Activated naive CD4-positive, alpha-beta T cell treated with anti-CD3 and anti-CD28 coated beads, Interleukin-2, amount 50 U/mL, for 24 hours (primary cell): ENCODE data around the gene HLA-G.
"Not testable (repeated sequence)": the region's sequence is repeated elsewhere in the genome, so short reads cannot be mapped to it uniquely, and the experiment has no call there.

Experiments used
- H3K27ac Mint-ChIP-seq: one replicate; pipeline ENCODE4 v1.8.0; 2021; ENCODE audit warnings: mild to moderate bottlenecking, mixed read lengths
- H3K27me3 Mint-ChIP-seq: one replicate; pipeline ENCODE4 v1.8.0; 2021; ENCODE audit warnings: mixed read lengths
- H3K36me3 Mint-ChIP-seq: one replicate; pipeline ENCODE4 v1.8.0; 2021; ENCODE audit warnings: mixed read lengths
- H3K4me1 Mint-ChIP-seq: one replicate; pipeline ENCODE4 v1.8.0; 2021; ENCODE audit warnings: mixed read lengths
- H3K4me3 Mint-ChIP-seq: one replicate; pipeline ENCODE4 v1.8.0; 2021; ENCODE audit warnings: mild to moderate bottlenecking, mixed read lengths
- H3K9me3 Mint-ChIP-seq: one replicate; pipeline ENCODE4 v1.8.0; 2021; ENCODE audit warnings: mixed read lengths

HLA-G gene

DNA sequence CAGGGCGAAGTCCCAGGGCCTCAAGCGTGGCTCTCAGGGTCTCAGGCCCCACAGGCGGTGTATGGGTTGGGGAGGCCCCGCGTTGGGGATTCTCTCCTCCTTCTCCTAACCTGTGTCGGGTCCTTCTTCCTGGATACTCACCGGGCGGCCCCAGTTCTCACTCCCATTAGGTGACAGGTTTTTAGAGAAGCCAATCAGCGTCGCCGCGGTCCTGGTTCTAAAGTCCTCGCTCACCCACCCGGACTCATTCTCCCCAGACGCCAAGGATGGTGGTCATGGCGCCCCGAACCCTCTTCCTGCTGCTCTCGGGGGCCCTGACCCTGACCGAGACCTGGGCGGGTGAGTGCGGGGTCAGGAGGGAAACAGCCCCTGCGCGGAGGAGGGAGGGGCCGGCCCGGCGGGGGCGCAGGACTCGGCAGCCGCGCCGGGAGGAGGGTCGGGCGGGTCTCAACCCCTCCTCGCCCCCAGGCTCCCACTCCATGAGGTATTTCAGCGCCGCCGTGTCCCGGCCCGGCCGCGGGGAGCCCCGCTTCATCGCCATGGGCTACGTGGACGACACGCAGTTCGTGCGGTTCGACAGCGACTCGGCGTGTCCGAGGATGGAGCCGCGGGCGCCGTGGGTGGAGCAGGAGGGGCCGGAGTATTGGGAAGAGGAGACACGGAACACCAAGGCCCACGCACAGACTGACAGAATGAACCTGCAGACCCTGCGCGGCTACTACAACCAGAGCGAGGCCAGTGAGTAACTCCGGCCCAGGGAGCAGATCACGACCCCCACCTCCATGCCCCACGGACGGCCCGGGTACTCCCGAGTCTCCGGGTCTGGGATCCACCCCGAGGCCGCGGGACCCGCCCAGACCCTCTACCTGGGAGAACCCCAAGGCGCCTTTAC lies at the start of gene HLA-G:
Gene HLA-G (plus strand): TSS at position 247 of the 892 bp plus-strand sequence. CDS start 20 bp downstream, at position 267.
- peaks cover 3% of the 10 kb centered on the region for H3K4me1 Mint-ChIP-seq

GRCh38 chr6:29780019-29780698 lies 47.5 kb upstream of the HLA-G start:
- H3K27ac Mint-ChIP-seq, H3K9me3 Mint-ChIP-seq, H3K4me1 Mint-ChIP-seq, H3K27me3 Mint-ChIP-seq, H3K36me3 Mint-ChIP-seq, H3K4me3 Mint-ChIP-seq: not testable (repeated sequence)

More for the DNA sequence above, at the start of gene HLA-G:
- Mint-ChIP-seq H3K4me3 (peak within 1 kb of the TSS; percentile 64), H3K27me3 (peaks cover 53% of the 10 kb centered on the region), H3K9me3 (no peaks in the 10 kb centered on the region), H3K27ac (no peak within 1 kb of the TSS), H3K36me3 (no peaks in the 10 kb centered on the region)

- H3K4me3 Mint-ChIP-seq: no peak overlapping the region
- no peaks in the 10 kb centered on the region for H3K9me3 Mint-ChIP-seq
- H3K4me1 Mint-ChIP-seq: peaks cover 21% of the 10 kb centered on the region
- no peaks in the 10 kb centered on the region for H3K27me3 Mint-ChIP-seq
- H3K27ac Mint-ChIP-seq: no peak overlapping the region
- peaks cover 2% of the 10 kb centered on the region for H3K36me3 Mint-ChIP-seq
These were observed 38.4 kb upstream of the HLA-G start for GRCh38 chr6:29789176-29789575.

DNA sequence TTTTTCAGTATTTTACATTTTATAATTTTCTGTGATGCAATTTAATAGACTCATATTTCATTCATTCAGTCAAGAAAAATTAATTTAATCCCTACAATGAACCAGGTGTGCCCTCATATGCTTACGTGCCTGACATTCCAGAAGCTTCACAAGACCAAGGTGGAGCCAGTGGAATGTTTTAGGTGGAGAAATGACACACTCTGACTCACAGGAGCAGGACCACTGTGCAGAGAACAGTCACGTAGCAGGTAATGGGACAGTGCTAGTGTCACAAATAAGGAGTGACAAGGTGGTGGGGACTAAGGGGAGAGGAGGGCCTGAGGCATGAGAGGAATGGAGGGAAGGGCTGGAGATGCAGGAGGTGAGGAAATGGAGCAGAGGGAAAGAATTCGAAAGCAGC lies 37.0 kb upstream of the HLA-G start:
- Mint-ChIP-seq H3K4me3 (no peak overlapping the region), H3K27ac (peak overlapping the region; percentile 3), H3K9me3 (no peaks in the 10 kb centered on the region), H3K36me3 (peaks cover 2% of the 10 kb centered on the region), H3K27me3 (peaks cover 2% of the 10 kb centered on the region), H3K4me1 (peaks cover 21% of the 10 kb centered on the region)

GRCh38 chr6:29791162-29791561 lies 36.5 kb upstream of the HLA-G start:
- Mint-ChIP-seq H3K4me1 (peaks cover 21% of the 10 kb centered on the region), H3K4me3 (peak overlapping the region; percentile 68), H3K9me3 (no peaks in the 10 kb centered on the region), H3K36me3 (peaks cover 2% of the 10 kb centered on the region), H3K27ac (peak overlapping the region; percentile 76), H3K27me3 (peaks cover 2% of the 10 kb centered on the region)

DNA sequence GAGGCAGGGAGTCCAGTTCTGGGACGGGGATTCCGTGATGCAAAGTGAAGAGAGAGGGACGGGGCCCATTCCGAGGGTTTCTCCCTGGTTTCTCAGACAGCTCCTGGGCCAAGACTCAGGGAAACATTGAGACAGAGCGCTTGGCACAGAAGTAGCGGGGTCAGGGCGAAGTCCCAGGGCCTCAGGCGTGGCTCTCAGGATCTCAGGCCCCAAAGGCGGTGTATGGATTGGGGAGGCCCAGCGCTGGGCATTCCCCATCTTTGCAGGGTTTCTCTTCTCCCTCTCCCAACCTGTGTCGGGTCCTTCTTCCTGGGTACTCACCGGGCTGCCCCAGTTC lies 35.9 kb upstream of the HLA-G start:
- peak overlapping the region; percentile 68 for H3K4me3 Mint-ChIP-seq
- H3K9me3 Mint-ChIP-seq: no peaks in the 10 kb centered on the region
- peaks cover 2% of the 10 kb centered on the region for H3K36me3 Mint-ChIP-seq
- H3K27me3 Mint-ChIP-seq: peaks cover 2% of the 10 kb centered on the region
- no peak overlapping the region for H3K27ac Mint-ChIP-seq
- peaks cover 21% of the 10 kb centered on the region for H3K4me1 Mint-ChIP-seq

GRCh38 chr6:29792123-29793035 lies 35.2 kb upstream of the HLA-G start:
- Mint-ChIP-seq H3K4me3 (peak overlapping the region; percentile 82), H3K36me3 (peaks cover 2% of the 10 kb centered on the region), H3K9me3 (no peaks in the 10 kb centered on the region), H3K27ac (no peak overlapping the region), H3K27me3 (peaks cover 2% of the 10 kb centered on the region), H3K4me1 (peaks cover 21% of the 10 kb centered on the region)

DNA sequence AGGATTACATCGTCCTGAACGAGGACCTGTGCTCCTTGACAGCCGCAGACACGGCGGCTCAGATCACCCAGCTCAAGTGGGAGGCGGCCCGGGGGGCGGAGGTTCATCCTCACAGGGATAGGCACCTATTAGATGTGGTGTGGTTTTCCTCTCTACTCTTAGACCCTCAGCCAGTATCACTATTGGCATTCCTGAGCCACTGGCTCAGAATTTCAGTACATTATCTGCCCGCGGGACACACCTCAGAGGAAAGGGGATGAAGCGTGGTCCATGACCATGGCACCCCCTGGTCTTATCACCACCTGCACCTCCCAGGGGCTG lies 34.6 kb upstream of the HLA-G start:
- peaks cover 2% of the 10 kb centered on the region for H3K27me3 Mint-ChIP-seq
- peak overlapping the region; percentile 11 for H3K27ac Mint-ChIP-seq

GRCh38 chr6:29793796-29794195 lies 33.8 kb upstream of the HLA-G start:
- Mint-ChIP-seq H3K9me3 (no peaks in the 10 kb centered on the region), H3K36me3 (no peaks in the 10 kb centered on the region), H3K4me1 (peaks cover 21% of the 10 kb centered on the region), H3K27me3 (peaks cover 7% of the 10 kb centered on the region), H3K4me3 (no peak overlapping the region), H3K27ac (no peak overlapping the region)

More for the DNA sequence above, 34.6 kb upstream of the HLA-G start:
- Mint-ChIP-seq H3K9me3 (no peaks in the 10 kb centered on the region), H3K36me3 (no peaks in the 10 kb centered on the region), H3K4me3 (peak overlapping the region; percentile 82), H3K4me1 (peaks cover 21% of the 10 kb centered on the region)

GRCh38 chr6:29796026-29796425 lies 31.6 kb upstream of the HLA-G start:
- no peak overlapping the region for H3K4me3 Mint-ChIP-seq
- peaks cover 7% of the 10 kb centered on the region for H3K27me3 Mint-ChIP-seq

GRCh38 chr6:29797135-29797534 lies 30.5 kb upstream of the HLA-G start:
- Mint-ChIP-seq H3K27me3 (peaks cover 7% of the 10 kb centered on the region), H3K4me1 (peaks cover 8% of the 10 kb centered on the region), H3K36me3 (no peaks in the 10 kb centered on the region), H3K27ac (no peak overlapping the region), H3K9me3 (no peaks in the 10 kb centered on the region), H3K4me3 (no peak overlapping the region)

More at GRCh38 chr6:29796026-29796425, 31.6 kb upstream of the HLA-G start:
- Mint-ChIP-seq H3K36me3 (no peaks in the 10 kb centered on the region), H3K9me3 (no peaks in the 10 kb centered on the region), H3K27ac (no peak overlapping the region), H3K4me1 (peaks cover 16% of the 10 kb centered on the region)

GRCh38 chr6:29797966-29798365 lies 29.7 kb upstream of the HLA-G start:
- no peak overlapping the region for H3K4me3 Mint-ChIP-seq
- peaks cover 7% of the 10 kb centered on the region for H3K27me3 Mint-ChIP-seq
- no peaks in the 10 kb centered on the region for H3K9me3 Mint-ChIP-seq
- no peak overlapping the region for H3K27ac Mint-ChIP-seq
- H3K4me1 Mint-ChIP-seq: peaks cover 5% of the 10 kb centered on the region
- no peaks in the 10 kb centered on the region for H3K36me3 Mint-ChIP-seq

GRCh38 chr6:29800254-29800653 lies 27.4 kb upstream of the HLA-G start:
- Mint-ChIP-seq H3K9me3 (no peaks in the 10 kb centered on the region), H3K4me1 (no peaks in the 10 kb centered on the region), H3K27ac (no peak overlapping the region), H3K36me3 (no peaks in the 10 kb centered on the region), H3K27me3 (peaks cover 5% of the 10 kb centered on the region), H3K4me3 (no peak overlapping the region)

- Mint-ChIP-seq H3K9me3 (no peaks in the 10 kb centered on the region), H3K27me3 (no peaks in the 10 kb centered on the region), H3K36me3 (no peaks in the 10 kb centered on the region), H3K4me1 (peaks cover 4% of the 10 kb centered on the region), H3K27ac (no peak overlapping the region), H3K4me3 (no peak overlapping the region)
These were observed 21.2 kb upstream of the HLA-G start for GRCh38 chr6:29806387-29806786.

DNA sequence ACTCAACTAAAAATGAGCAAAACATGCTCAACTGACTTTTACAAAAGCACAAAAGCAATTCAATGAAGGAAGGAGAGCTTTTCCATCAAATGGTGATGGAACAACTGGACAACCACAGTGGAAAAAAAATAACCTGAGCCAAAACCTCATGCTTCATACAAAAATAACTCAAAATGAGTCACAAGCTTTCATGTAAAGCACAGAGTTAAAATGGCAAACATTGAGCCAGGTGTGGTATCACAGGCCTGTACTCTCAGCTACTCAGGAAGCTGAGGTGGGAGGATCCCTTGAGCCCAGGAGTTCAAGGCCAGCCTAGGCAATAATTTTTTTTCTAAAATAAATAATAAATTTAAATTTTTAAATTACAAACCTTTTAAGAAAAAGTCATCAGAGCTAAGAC lies 18.4 kb upstream of the HLA-G start:
- Mint-ChIP-seq H3K4me3 (no peak overlapping the region), H3K27ac (no peak overlapping the region), H3K9me3 (no peaks in the 10 kb centered on the region), H3K27me3 (peaks cover 1% of the 10 kb centered on the region), H3K4me1 (peaks cover 4% of the 10 kb centered on the region), H3K36me3 (no peaks in the 10 kb centered on the region)
